Activated CD4-positive, alpha-beta T cell treated with anti-CD3 and anti-CD28 coated beads, Interleukin-2, amount 50 U/mL, for 1 hour (primary cell): ENCODE data around the gene SFRP4.
"Not testable (repeated sequence)": the region's sequence is repeated elsewhere in the genome, so short reads cannot be mapped to it uniquely, and the experiment has no call there.

Experiments
- DNase-seq: peaks from one replicate; pipeline ENCODE4 v3.0.0-alpha.2; 2020

Gene SFRP4

GRCh38 chr7:37916673-37917660 lies at the start of gene SFRP4:
SFRP4 (minus strand) TSS chr7:37916817; CDS start chr7:37916537, 280 bp downstream.
- DNase-seq, result no peak

- no peak for DNase-seq
These were observed 47.6 kb upstream of the SFRP4 start for GRCh38 chr7:37964196-37964595.

- no peak for DNase-seq
These were observed 44.6 kb upstream of the SFRP4 start for GRCh38 chr7:37961251-37961650.

- DNase-seq, result no peak
These were observed 43.9 kb upstream of the SFRP4 start for GRCh38 chr7:37960483-37960882.

- no peak for DNase-seq
These were observed 40.8 kb upstream of the SFRP4 start for GRCh38 chr7:37957221-37957970.

- DNase-seq, result no peak
These were observed 40.2 kb upstream of the SFRP4 start for GRCh38 chr7:37956791-37957190.

GRCh38 chr7:37954217-37954616 lies 37.6 kb upstream of the SFRP4 start:
- DNase-seq, result not testable (repeated sequence)

GRCh38 chr7:37952240-37952639 lies 35.6 kb upstream of the SFRP4 start:
- DNase-seq, result no peak

- no peak for DNase-seq
These were observed 31.3 kb upstream of the SFRP4 start for GRCh38 chr7:37947941-37948210.

- DNase-seq, result no peak
These were observed 30.7 kb upstream of the SFRP4 start for GRCh38 chr7:37947138-37947940.

- no peak for DNase-seq
These were observed 28.7 kb upstream of the SFRP4 start for GRCh38 chr7:37945336-37945735.

GRCh38 chr7:37944737-37945054 lies 28.1 kb upstream of the SFRP4 start:
- DNase-seq, result no peak

GRCh38 chr7:37943905-37944736 lies 27.5 kb upstream of the SFRP4 start:
- no peak for DNase-seq

- no peak for DNase-seq
These were observed 26.5 kb upstream of the SFRP4 start for GRCh38 chr7:37942934-37943610.

GRCh38 chr7:37933018-37933566 lies 16.5 kb upstream of the SFRP4 start:
- no peak for DNase-seq

GRCh38 chr7:37932543-37932942 lies 15.9 kb upstream of the SFRP4 start:
- no peak for DNase-seq

- DNase-seq, result no peak
These were observed 13.8 kb upstream of the SFRP4 start for GRCh38 chr7:37930226-37930948.

- no peak for DNase-seq
These were observed 12.3 kb upstream of the SFRP4 start for GRCh38 chr7:37928878-37929277.

GRCh38 chr7:37927773-37928444 lies 11.3 kb upstream of the SFRP4 start:
- no peak for DNase-seq

GRCh38 chr7:37925620-37926019 lies 9.0 kb upstream of the SFRP4 start:
- DNase-seq, result no peak
